ENCODE results near the gene CFAP68.
"Not testable (repeated sequence)": the region's sequence is repeated elsewhere in the genome, so short reads cannot be mapped to it uniquely, and the experiment has no call there.

The CFAP68 gene

GRCh38 chr11:111932611-111932950 lies 53.2 kb downstream of the CFAP68 start:
- TF ChIP-seq CTCF (IDR thresholded peaks at IDR 0.05): no peak
- no peaks in the 10 kb centered on the region for H3K36me3 ChIP-seq (ENCODE audit: control insufficient read depth, insufficient read depth, low read length)

GRCh38 chr11:111933176-111933575 lies 53.8 kb downstream of the CFAP68 start:
- H3K36me3 ChIP-seq (ENCODE audit: control insufficient read depth, insufficient read depth, low read length); H3K4me2 ChIP-seq (ENCODE audit: low read length); H2AFZ ChIP-seq; H3K27ac ChIP-seq; H3K4me1 ChIP-seq; H3K9me3 ChIP-seq (ENCODE audit: control insufficient read depth, low read length); H3K9ac ChIP-seq; H3K27me3 ChIP-seq (ENCODE audit: control insufficient read depth, insufficient read depth, low read length); H3K4me3 ChIP-seq (ENCODE audit: low read depth, low read length); H3K79me2 ChIP-seq: not testable (repeated sequence)

More at GRCh38 chr11:111932611-111932950, 53.2 kb downstream of the CFAP68 start:
- Histone ChIP-seq H3K9ac (no peak overlapping the region), H3K27ac (no peak overlapping the region), H3K9me3 (ENCODE audit: control insufficient read depth, low read length) (no peaks in the 10 kb centered on the region), H3K4me3 (ENCODE audit: low read depth, low read length) (no peak overlapping the region), H3K4me2 (ENCODE audit: low read length) (no peak overlapping the region), H2AFZ (no peak overlapping the region), H3K4me1 (peaks cover under 1% of the 10 kb centered on the region), H3K27me3 (ENCODE audit: control insufficient read depth, insufficient read depth, low read length) (no peaks in the 10 kb centered on the region), H3K79me2 (no peaks in the 10 kb centered on the region)

DNA sequence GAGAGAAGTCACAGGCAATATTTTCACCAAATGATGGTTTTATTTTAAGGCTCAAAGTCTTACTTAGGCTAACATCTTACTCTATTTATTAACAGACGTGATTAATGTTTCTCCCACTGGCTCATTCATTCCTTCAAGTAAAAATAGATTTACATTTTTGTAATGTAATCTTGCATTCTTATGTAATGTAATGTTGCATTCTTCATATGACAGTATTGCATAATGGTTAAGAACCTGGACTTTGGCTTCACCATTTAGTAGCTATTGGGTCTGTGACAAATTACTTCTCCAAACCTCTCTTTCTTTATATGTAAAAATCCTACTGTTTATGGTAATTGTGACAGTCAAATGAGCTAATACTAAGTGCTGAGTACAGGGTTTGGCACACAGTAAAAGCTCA lies 54.5 kb downstream of the CFAP68 start:
- H3K36me3 ChIP-seq (ENCODE audit: control insufficient read depth, insufficient read depth, low read length): no peaks in the 10 kb centered on the region
- H3K79me2 ChIP-seq: no peaks in the 10 kb centered on the region
- H3K27ac ChIP-seq: no peak overlapping the region
- no peak overlapping the region for H3K4me2 ChIP-seq (ENCODE audit: low read length)
- H3K4me1 ChIP-seq: peaks cover 2% of the 10 kb centered on the region
- no peaks in the 10 kb centered on the region for H3K9me3 ChIP-seq (ENCODE audit: control insufficient read depth, low read length)
- H3K27me3 ChIP-seq (ENCODE audit: control insufficient read depth, insufficient read depth, low read length): no peaks in the 10 kb centered on the region
- no peak overlapping the region for H2AFZ ChIP-seq
- H3K4me3 ChIP-seq (ENCODE audit: low read depth, low read length): no peak overlapping the region
- no peak for TF ChIP-seq CTCF (IDR thresholded peaks at IDR 0.05)
- no peak overlapping the region for H3K9ac ChIP-seq

DNA sequence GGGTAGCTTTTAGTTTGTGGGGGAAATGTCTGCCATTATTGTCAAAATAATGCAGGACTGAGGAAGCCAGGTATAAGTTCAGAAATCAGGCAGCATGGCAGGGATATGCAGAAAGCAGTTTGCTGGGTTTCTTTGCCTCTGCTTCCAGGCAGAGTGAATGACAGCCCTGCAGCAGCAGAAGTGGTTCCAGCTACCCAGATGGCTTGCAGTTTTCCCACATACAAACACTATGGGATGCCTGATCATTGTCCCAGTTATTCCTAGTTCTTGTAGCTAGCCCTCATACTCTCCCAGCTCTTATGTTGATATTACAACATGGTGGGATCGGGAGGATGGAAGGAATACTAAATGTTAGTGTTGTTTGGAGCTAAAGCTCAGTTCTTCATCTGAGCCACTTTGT lies 55.0 kb downstream of the CFAP68 start:
- Histone ChIP-seq H3K79me2 (no peaks in the 10 kb centered on the region), H3K4me2 (ENCODE audit: low read length) (no peak overlapping the region), H3K27me3 (ENCODE audit: control insufficient read depth, insufficient read depth, low read length) (no peaks in the 10 kb centered on the region), H3K4me3 (ENCODE audit: low read depth, low read length) (no peak overlapping the region), H3K4me1 (peaks cover 2% of the 10 kb centered on the region), H3K36me3 (ENCODE audit: control insufficient read depth, insufficient read depth, low read length) (no peaks in the 10 kb centered on the region), H3K9ac (no peak overlapping the region), H2AFZ (no peak overlapping the region), H3K9me3 (ENCODE audit: control insufficient read depth, low read length) (no peaks in the 10 kb centered on the region), H3K27ac (no peak overlapping the region)
- TF ChIP-seq CTCF (IDR thresholded peaks at IDR 0.05): no peak

Measured in parathyroid adenoma (tissue), 2 donors.